GM18505 (cell line): ENCODE measurements around the gene PCYOX1L.

Source experiments
- ATAC-seq: cut with Tn5 transposase; IDR thresholded peaks from one replicate; pipeline ENCODE4 v1.9.1; 2021; ENCODE audit not compliant: unreplicated experiment
- POLR2A ChIP-seq: IDR thresholded peaks from 4 replicates; pipeline ENCODE4 v1.6.1; 2011; ENCODE audit warnings: borderline replicate concordance; ENCODE audit not compliant: insufficient read depth, insufficient read length; ENCODE audit errors: extremely low read depth

PCYOX1L gene

DNA sequence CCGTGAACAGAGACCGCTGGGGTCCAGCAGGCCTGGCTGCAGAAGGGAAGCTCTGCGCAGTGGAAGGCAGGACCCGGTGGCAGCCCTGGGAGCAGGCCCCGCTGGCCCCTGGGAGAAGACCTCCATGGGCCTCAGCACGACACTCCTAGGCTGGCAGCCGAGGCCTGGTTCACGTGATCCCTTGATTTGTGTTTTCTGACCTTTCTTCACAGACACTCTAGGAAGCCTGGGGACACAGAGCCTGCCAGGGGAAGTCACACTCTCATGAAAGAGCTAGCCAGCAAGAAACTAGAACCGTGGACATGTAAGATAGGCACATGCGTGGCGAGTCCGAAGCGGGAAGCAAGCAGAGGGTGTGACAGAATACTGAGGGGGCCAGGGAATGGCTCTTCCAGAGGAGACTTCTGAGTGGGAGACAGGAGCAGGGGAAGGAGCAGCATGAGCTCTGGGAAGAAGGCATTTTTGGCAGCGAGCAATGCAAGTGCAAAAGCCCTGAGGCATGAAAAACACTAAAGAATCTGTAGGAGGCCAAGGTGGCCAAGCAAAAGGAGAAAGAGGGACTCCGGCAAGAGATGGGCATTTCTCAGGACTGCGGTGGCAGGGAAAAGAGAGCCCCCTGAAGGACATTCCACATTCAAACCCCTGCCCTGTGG, 47.8 kb downstream of the PCYOX1L start:
- no peak for ATAC-seq
- TF ChIP-seq POLR2A, result no peak

- no peak for TF ChIP-seq POLR2A
- no peak for ATAC-seq
Measured at GRCh38 chr5:149406203-149406978, 48.5 kb downstream of the PCYOX1L start.

GRCh38 chr5:149406979-149407306, 49.1 kb downstream of the PCYOX1L start:
- no peak for TF ChIP-seq POLR2A
- no peak for ATAC-seq

DNA sequence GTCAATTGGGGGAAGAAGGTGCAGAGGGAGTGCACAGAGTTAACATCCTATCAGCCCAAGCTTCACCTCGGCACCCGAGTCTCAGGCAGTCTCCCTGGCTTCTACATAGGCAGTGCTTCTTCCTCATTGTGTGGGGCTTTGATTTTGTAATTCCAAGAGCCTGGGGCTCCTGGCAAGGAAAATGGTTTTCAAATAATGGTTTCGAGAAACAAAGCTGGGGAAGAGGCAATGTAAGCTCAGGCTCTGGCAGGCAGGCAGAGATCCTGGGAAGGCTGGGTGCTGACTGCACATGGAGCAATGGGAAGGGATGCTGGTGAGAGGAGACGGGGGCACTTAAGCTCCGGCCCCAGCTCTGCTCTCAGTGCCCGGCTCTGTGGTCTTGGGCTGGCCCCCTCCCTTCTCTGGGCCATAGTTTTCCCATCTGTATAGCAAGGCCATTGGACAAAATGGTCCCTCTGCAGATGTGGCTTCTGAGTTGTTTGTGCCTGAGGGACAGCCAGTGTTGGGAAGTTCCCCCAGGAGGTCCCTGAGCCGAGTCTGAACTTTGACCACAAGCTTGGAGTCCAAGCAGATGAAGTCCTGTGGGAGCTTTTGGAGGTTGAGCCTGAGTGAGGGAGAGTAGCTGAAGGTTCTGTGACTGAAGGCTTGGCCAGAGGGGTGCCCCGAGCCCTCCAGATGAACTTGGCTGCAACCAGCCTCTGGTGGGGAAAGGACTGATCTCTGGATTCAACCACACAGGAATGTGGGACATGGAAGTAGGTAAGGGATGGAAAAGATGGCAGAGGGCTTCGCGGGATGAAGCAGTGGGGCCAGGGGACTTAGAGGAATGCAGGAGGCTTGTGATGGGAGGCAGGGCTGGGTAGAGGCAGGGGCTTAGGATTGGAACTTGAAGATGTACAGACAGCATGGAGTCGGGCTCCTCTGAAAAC, 49.7 kb downstream of the PCYOX1L start:
- no peak for ATAC-seq
- TF ChIP-seq POLR2A, result no peak

- no peak for ATAC-seq
- no peak for TF ChIP-seq POLR2A
Measured at GRCh38 chr5:149408252-149409099, 50.6 kb downstream of the PCYOX1L start.

- no peak for ATAC-seq
- TF ChIP-seq POLR2A, result no peak
Measured at GRCh38 chr5:149409268-149409948, 51.6 kb downstream of the PCYOX1L start.

DNA sequence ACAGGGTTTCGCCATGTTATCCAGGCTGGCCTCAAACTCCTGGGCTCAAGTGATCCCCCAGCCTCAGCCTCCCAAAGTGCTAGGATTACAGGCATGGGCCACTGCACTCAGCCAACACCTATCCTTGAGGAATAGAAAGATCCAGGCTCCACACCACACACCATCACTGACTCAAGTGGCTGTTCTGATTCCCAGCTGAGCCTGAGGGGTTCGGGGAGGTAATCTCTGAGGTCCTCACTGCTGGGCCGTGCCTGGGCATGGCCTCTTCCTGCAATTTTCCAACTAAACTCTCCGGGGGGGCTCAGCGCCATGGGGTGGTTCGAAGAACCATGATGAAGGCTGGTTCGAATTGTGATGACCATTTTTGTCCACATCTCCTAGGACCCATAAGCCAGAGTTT, 52.2 kb downstream of the PCYOX1L start:
- no peak for ATAC-seq
- no peak for TF ChIP-seq POLR2A

DNA sequence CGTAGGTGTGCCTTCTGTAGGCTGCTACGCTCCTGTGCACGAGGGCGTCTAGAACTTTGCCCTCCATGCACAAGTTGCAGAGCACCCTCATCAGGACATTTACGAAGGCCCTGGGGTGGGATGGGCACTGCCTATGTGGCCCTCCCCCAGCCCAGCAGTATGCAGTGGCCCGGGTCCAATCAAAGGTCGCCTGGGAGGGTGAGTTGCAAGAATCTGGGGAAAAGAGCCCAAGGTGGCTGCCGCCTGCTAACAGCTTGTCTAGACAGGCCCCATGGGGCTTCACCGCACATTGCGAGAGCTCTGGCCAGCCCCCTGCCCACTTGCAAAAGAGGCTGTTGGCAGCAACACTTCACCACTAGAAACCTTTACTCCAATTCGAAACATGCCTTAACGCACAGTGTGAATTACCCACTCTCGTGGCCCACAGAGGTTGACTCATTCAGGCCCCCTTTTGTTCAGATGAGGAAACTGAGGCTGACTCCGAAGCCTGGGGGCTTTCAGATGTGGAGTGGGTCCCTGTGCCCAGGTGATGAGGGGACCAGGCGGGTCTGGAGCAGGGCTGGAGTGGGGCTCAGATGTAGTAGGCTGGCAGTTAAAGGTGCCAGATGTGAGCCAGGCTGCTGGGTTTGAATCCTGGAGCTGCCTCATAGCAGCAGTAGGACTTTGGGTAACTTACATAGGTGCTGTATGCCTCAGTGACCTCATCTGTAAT, 53.0 kb downstream of the PCYOX1L start:
- TF ChIP-seq POLR2A, result no peak
- no peak for ATAC-seq

GRCh38 chr5:149411738-149412519, 54.1 kb downstream of the PCYOX1L start:
- no peak for TF ChIP-seq POLR2A
- ATAC-seq, result no peak

GRCh38 chr5:149412783-149413476, 55.1 kb downstream of the PCYOX1L start:
- no peak for ATAC-seq
- TF ChIP-seq POLR2A, result no peak
